Vagina (tissue), 2 donors: Measurements from ENCODE around the gene DHX34. TPM values are rescaled to one million over a fixed set of nuclear protein-coding genes. Genes with fewer than 3 reads are reported as not detected.

Source experiments
- DNase-seq, 2 donors: peaks; one replicate each; pipeline ENCODE4 v3.0.0-alpha.2; 2017; ENCODE audit errors: extremely low spot score in 2 of 2
- H3K27ac ChIP-seq: fragments of 200-600 bp; sonication (generic); one replicate; pipeline ENCODE4 v1.5.1; 2019
- H3K27me3 ChIP-seq: fragments of 200-600 bp; sonication (generic); one replicate; pipeline ENCODE4 v1.5.1; 2019
- H3K36me3 ChIP-seq, 2 donors: fragments of 200-600 bp; sonication (generic); one replicate each; pipeline ENCODE4 v1.5.1; 2017 to 2019
- H3K4me1 ChIP-seq: fragments of 200-600 bp; sonication (generic); one replicate; pipeline ENCODE4 v1.5.1; 2019
- H3K4me3 ChIP-seq, 2 donors: fragments of 200-600 bp; sonication (generic); 1 replicate in 1 of 2; 2 replicates in 1 of 2; pipeline ENCODE4 v1.5.1; 2016 to 2019
- H3K9me3 ChIP-seq: fragments of 200-600 bp; sonication (generic); one replicate; pipeline ENCODE4 v1.5.1; 2019
- POLR2A ChIP-seq, 2 donors: fragments of 450-650 bp; IDR thresholded peaks; one replicate each; pipeline ENCODE4 v1.6.1; 2017; ENCODE audit warnings: antibody characterized with exemption in 2 of 2, mild to moderate bottlenecking in 2 of 2, moderate library complexity in 2 of 2
- POLR2AphosphoS5 ChIP-seq, 2 donors: sonication (generic); formaldehyde crosslinking; IDR thresholded peaks; one replicate each; pipeline ENCODE4 v1.9.0; 2017; ENCODE audit warnings: antibody characterized with exemption in 2 of 2, mild to moderate bottlenecking in 2 of 2, low read depth in 1 of 2; ENCODE audit not compliant: insufficient read depth in 1 of 2
- intact Hi-C: fragments of 100-400 bp; cut with DNase I; formaldehyde crosslinking; loops from one replicate; pipeline ENCODE4 v1.15.1; 2023
- total RNA-seq: library from RNA; depleted of rRNA; stranded (reverse); fragments of >200 nt; gene quantifications from one replicate; pipeline ENCODE4 v1.2.3, GENCODE V29; 2016
- TF ChIP-seq, protein P1 (sequence below), 3 experiments: fragments of 450-650 bp in 2 of 3; fragments of 200-600 bp in 1 of 3; sonication (generic) in 1 of 3; IDR thresholded peaks; one replicate each; pipeline ENCODE4 v1.5.1; 2017 to 2019; ENCODE audit warnings: antibody characterized with exemption in 3 of 3, mild to moderate bottlenecking in 2 of 3, moderate library complexity in 2 of 3

Gene DHX34
- total RNA-seq, 1 donor from 2014 or later, result 15.2 TPM

DNA sequence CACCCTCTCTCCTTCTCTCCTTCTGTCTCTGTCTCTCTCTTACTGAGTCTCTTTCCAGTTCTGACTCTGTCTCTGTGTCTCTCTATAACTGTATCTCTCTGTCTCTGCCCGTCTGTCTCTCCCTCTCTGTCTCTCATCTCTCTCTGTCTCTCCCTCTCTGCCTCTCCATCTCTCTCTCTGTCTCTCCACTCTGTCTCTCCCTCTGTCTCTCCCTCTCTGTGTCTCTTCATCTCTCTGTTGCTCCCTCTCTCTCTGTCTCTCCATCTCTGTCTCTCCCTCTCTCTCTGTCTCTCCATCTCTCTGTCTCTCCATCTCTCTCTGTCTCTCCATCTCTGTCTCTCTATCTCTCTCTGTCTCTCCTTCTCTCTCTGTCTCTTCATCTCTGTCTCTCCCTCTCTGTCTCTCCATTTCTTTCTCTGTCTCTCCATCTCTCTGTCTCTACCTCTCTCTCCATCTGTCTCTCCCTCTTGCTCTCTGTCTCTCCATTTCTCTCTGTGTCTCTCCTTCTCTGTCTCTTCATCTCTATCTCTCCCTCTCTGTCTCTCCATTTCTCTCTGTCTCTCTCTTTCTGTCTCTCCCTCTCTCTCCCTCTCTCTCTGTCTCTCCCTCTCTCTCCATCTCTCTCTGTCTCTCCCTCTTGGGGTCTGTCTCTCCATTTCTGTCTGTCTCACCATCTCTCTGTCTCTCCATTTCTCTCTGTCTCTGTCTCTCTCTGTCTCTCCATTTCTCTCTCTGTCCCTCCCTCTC is 73.5 kb downstream of the DHX34 start:
- H3K4me3 ChIP-seq, result no peak overlapping the region
- H3K27ac ChIP-seq, result no peak overlapping the region
- no peak for DNase-seq
- intact Hi-C loops, result loop anchor here (10.0 kb wide), 1 partner anchor 128 kb away; no protein-coding TSS in a partner anchor
- no peaks in the 10 kb centered on the region for H3K9me3 ChIP-seq
- TF ChIP-seq POLR2A (IDR thresholded peaks at IDR 0.05), result no peak
- TF ChIP-seq POLR2AphosphoS5 (IDR thresholded peaks at IDR 0.05; ENCODE audit: insufficient read depth in 1 of 2, low read depth in 1 of 2), result no peak
- TF ChIP-seq, protein P1, sequence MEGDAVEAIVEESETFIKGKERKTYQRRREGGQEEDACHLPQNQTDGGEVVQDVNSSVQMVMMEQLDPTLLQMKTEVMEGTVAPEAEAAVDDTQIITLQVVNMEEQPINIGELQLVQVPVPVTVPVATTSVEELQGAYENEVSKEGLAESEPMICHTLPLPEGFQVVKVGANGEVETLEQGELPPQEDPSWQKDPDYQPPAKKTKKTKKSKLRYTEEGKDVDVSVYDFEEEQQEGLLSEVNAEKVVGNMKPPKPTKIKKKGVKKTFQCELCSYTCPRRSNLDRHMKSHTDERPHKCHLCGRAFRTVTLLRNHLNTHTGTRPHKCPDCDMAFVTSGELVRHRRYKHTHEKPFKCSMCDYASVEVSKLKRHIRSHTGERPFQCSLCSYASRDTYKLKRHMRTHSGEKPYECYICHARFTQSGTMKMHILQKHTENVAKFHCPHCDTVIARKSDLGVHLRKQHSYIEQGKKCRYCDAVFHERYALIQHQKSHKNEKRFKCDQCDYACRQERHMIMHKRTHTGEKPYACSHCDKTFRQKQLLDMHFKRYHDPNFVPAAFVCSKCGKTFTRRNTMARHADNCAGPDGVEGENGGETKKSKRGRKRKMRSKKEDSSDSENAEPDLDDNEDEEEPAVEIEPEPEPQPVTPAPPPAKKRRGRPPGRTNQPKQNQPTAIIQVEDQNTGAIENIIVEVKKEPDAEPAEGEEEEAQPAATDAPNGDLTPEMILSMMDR (IDR thresholded peaks at IDR 0.05), result no peak
- no peaks in the 10 kb centered on the region for H3K36me3 ChIP-seq
- H3K27me3 ChIP-seq, result peaks cover 11% of the 10 kb centered on the region
- peaks cover 15% of the 10 kb centered on the region for H3K4me1 ChIP-seq

- no peaks in the 10 kb centered on the region for H3K9me3 ChIP-seq
- H3K27ac ChIP-seq, result no peak overlapping the region
- intact Hi-C loops, result loop anchor here (10.0 kb wide), 1 partner anchor 129 kb away; no protein-coding TSS in a partner anchor
- H3K4me3 ChIP-seq, result no peak overlapping the region
- H3K36me3 ChIP-seq, result no peaks in the 10 kb centered on the region
- peaks cover 15% of the 10 kb centered on the region for H3K4me1 ChIP-seq
- TF ChIP-seq, protein P1 (IDR thresholded peaks at IDR 0.05), result no peak
- TF ChIP-seq POLR2A (IDR thresholded peaks at IDR 0.05) (no peak), POLR2AphosphoS5 (IDR thresholded peaks at IDR 0.05; ENCODE audit: insufficient read depth in 1 of 2, low read depth in 1 of 2) (no peak)
- DNase-seq, result no peak
- H3K27me3 ChIP-seq, result peaks cover 11% of the 10 kb centered on the region
Observed at GRCh38 chr19:47423203-47423882, 74.2 kb downstream of the DHX34 start.

- DNase-seq, result no peak
- H3K4me3 ChIP-seq, result peak overlapping the region; percentile 1 to 21
- peaks cover 4% of the 10 kb centered on the region for H3K27me3 ChIP-seq
- no peaks in the 10 kb centered on the region for H3K36me3 ChIP-seq
- intact Hi-C loops, result loop anchor here (10.0 kb wide), 1 partner anchor 133 kb away; no protein-coding TSS in a partner anchor
- H3K4me1 ChIP-seq, result peaks cover 25% of the 10 kb centered on the region
- no peaks in the 10 kb centered on the region for H3K9me3 ChIP-seq
- TF ChIP-seq, protein P1 (IDR thresholded peaks at IDR 0.05), result peak; percentile 63 to 76 (median 69)
- TF ChIP-seq POLR2AphosphoS5 (IDR thresholded peaks at IDR 0.05; ENCODE audit: insufficient read depth in 1 of 2, low read depth in 1 of 2) (no peak), POLR2A (IDR thresholded peaks at IDR 0.05) (no peak)
- H3K27ac ChIP-seq, result peak overlapping the region; percentile 11
Observed at GRCh38 chr19:47427241-47428176, 78.4 kb downstream of the DHX34 start.

GRCh38 chr19:47428177-47428894 is 79.2 kb downstream of the DHX34 start:
- Histone ChIP-seq H3K27me3 (peaks cover 4% of the 10 kb centered on the region), H3K27ac (peak overlapping the region; percentile 11), H3K36me3 (no peaks in the 10 kb centered on the region), H3K4me1 (peaks cover 25% of the 10 kb centered on the region), H3K4me3 (peak overlapping the region; percentile 1 to 21), H3K9me3 (no peaks in the 10 kb centered on the region)
- intact Hi-C loops, result loop anchor here (10.0 kb wide), 1 partner anchor 134 kb away; no protein-coding TSS in a partner anchor
- TF ChIP-seq, protein P1 (IDR thresholded peaks at IDR 0.05), result no peak
- TF ChIP-seq POLR2A (IDR thresholded peaks at IDR 0.05), result no peak
- no peak for TF ChIP-seq POLR2AphosphoS5 (IDR thresholded peaks at IDR 0.05; ENCODE audit: insufficient read depth in 1 of 2, low read depth in 1 of 2)
- DNase-seq, result no peak
